ENCODE results near the gene KLHL40.

DNA sequence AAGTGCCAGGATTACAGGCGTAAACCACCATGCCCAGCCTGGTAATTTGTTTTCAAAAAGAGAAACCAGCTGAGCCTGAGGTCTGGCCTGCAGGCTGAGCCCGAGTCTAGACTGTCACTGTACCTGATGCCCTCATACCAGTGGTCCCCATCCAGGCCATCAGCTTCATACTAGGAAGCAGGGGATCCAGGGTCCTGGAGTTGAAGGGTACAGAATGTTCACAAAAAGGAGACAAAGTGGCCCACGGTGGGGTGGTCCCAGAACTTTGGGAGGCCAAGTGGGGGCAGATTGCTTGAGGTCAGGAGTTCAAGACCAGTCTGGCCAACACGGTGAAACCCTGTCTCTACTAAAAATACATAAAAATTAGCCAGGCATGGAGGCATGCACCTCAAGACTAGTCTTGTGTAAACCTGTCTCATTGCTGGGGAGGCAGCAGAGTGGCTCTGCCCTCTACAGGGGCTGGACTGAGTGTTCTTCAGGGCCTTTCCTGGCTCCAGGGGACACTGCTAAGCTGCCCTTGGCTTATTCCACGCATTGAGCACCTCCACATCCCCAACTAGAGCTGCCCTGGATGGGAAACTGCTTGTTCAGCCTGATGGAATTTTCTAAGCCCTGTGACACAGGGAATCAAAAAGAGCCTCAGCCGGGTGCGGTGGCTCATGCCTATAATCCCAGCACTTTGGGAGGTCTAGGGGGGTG lies 25.1 kb downstream of the KLHL40 start:
- TF ChIP-seq, protein P1, sequence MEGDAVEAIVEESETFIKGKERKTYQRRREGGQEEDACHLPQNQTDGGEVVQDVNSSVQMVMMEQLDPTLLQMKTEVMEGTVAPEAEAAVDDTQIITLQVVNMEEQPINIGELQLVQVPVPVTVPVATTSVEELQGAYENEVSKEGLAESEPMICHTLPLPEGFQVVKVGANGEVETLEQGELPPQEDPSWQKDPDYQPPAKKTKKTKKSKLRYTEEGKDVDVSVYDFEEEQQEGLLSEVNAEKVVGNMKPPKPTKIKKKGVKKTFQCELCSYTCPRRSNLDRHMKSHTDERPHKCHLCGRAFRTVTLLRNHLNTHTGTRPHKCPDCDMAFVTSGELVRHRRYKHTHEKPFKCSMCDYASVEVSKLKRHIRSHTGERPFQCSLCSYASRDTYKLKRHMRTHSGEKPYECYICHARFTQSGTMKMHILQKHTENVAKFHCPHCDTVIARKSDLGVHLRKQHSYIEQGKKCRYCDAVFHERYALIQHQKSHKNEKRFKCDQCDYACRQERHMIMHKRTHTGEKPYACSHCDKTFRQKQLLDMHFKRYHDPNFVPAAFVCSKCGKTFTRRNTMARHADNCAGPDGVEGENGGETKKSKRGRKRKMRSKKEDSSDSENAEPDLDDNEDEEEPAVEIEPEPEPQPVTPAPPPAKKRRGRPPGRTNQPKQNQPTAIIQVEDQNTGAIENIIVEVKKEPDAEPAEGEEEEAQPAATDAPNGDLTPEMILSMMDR (conservative IDR thresholded peaks at IDR 0.05; ENCODE audit: low read depth, low read length): no peak
- no peak for TF ChIP-seq EZH2 (IDR thresholded peaks at IDR 0.05; ENCODE audit: borderline replicate concordance, low read depth, low read length, poor library complexity, severe bottlenecking)
